ENCODE results near the gene S100A10.

S100A10 gene

GRCh38 chr1:151960780-151961513 is 32.7 kb downstream of the S100A10 start:
- DNase-seq, result no peak

GRCh38 chr1:151958959-151959358 is 34.7 kb downstream of the S100A10 start:
- peak in 1 of 2 donors; percentile 39 for DNase-seq

GRCh38 chr1:151956957-151957497 is 36.6 kb downstream of the S100A10 start:
- no peak for DNase-seq

- no peak for DNase-seq
Measured at GRCh38 chr1:151953409-151954094, 40.1 kb downstream of the S100A10 start.

GRCh38 chr1:151952811-151953210 is 40.8 kb downstream of the S100A10 start:
- DNase-seq, result no peak

DNA sequence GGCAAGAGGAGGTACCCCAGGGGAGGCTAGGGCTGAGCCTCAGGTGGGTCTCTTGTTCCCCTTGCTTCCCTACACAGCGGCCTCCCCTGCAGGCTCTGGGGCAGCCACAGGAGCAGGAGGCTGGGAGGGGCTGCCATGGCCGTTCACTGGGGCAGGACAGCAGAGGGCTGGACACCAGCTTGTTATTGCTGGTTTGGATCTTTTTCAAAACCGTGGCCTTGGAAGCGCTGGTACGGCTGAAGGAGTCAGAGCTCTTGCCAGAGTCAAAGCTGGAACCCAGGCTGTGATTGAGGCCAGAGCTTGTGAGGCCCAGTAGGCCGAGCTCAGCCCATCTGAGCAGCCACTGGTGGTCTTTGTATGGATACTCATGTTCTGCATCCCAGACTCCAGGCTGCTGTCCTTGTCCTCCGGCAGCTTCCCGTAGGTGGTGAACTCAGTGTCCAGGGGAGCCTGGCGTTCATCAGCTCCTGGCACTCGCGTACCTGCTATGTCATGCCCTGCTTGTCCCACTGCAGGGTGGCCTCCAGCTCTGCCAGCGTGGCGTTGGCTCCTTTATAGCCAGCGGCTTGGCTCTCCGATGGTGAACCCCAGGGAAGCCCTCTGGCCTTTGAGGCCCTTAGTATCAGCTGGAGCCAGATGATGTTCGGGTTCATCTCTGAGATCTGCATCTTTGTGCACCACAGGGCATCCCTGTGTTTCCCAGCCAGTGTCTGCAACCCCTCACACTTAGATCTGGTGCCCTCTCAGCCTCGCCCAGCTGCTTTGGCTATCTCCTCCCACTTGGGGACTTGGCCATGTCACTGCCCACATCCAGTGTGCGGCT is 44.1 kb downstream of the S100A10 start:
- no peak for DNase-seq

DNA sequence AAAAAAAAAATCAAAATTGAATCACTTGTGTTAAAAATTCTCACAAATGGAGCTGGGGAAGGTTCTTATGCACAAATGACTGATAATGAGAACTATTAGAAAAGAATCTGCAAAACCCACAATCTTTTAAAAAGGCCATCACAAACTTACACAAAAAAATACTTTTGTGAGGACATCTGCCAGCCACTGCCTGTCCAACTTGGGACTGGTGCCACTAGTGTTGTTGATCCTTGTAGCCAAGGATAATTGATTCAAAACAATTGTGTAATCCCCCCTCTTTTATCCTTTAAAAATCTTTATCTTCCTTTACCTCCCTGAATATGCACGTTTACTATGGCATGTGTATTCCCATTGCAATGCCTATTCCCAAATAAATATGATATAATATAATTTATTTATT is 45.2 kb downstream of the S100A10 start:
- DNase-seq, result no peak

GRCh38 chr1:151947140-151947539 is 46.5 kb downstream of the S100A10 start:
- DNase-seq, result no peak

DNA sequence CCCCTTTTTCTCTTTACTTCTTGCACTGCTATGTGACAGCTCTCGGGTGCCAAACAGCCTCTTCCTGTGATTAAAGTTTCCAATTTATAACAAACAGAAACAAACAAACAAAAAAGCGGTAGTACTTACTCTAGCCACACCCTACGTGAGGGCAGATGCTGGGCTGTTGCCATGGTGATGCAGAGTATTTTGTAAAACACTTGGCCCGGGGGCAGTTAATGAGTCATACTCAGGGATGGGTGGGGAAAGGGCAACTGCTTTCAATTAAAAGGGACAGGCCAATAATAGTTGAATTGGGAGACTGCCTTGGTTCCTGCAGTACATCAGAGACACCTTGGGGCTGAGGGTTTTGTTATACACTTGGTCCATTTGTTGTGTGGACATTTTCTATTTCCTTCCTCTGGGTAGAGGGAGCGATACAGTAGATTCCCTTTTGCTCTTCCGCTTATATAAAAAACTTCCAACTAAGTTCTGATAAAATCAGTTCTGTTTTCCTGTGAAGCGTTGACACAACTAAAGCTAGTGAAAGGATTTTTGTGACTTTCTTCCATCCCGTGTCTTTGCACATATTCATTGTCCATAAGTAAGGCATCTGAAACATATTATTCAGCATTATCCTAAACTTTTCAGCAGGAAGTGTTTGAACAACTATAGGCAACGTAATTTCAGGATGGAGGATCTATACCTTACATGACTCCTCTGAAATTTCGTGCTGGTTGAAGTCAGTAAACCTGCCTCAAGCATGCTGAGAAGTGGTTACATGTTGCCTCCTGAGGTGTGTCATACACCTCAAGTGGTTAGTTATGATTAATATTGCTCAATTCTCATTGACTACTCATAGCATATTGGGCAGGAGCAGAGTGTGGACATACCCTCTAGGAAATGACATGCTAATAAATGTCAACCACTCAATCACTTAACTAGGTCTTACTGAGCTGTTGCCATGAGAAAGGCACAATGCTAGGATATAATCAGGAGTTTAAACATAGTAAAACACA is 47.6 kb downstream of the S100A10 start:
- DNase-seq, result peak; percentile 98 to 99

- no peak for DNase-seq
Measured at GRCh38 chr1:151944857-151945575, 48.6 kb downstream of the S100A10 start.

- peak; percentile 66 to 87 for DNase-seq
Measured at GRCh38 chr1:151944126-151944856, 49.4 kb downstream of the S100A10 start.

DNA sequence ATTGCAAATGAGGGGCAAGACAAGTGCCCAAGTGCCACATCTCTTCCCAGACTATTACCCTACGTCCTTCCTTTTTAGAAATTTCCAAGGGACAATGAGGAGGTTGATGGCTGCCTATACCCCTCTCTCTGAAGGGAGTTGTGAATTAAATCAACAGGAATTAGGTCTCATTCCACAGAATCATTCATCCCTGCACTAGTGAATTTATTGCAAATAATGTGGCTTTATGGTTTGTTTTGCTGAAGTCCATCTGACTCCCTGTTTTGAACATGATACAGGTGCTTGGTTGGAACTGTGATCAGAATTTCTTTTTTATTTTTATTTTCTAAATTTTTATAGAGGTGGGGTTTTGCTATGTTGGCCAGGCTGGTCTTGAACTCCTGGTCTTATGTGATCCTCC is 50.1 kb downstream of the S100A10 start:
- DNase-seq, result no peak

- DNase-seq, result no peak
Measured at GRCh38 chr1:151942882-151943281, 50.8 kb downstream of the S100A10 start.

GRCh38 chr1:151940541-151940940 is 53.1 kb downstream of the S100A10 start:
- peak; percentile 15 to 25 for DNase-seq

- DNase-seq, result peak; percentile 49 to 81
Measured at GRCh38 chr1:151939779-151940178, 53.9 kb downstream of the S100A10 start.

DNA sequence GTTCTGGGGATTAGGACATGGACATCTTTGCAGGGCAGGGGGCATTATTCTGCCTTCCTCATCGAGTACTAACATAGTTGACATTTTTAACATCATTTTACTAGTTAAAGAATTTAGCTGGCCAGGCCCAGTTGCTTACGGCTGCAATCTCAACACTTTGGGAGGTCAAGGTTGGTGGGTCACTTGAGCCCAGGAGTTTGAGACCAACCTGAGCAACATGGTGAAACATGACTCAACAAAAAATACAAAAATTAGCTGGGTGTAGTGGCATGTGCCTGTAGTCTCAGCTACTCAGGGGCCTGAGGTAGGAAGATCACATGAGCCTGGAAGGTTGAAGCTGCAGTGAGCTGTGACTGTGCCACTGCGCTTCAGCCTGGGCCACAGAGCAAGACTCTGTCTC is 54.5 kb downstream of the S100A10 start:
- no peak for DNase-seq

DNA sequence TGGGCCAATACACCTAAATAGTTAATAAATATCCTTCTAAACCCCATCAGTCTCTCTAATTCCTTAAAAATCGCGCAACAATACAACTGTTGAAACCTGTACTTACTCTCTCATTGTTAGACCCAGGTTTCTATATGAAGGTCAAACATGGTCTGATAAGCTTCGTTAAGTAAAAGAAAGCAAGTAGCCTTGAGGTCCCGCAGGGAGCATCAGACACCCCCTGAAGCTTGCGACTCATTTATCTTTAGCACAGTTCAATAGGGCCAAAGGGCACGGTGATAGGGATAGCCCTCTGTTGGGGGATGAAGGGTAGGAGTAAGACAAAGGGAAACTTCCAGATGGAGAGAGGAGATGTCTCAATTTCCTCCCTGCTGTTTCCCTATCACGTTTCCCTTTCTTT is 57.0 kb downstream of the S100A10 start:
- DNase-seq, result no peak

GRCh38 chr1:151935894-151936602 is 57.6 kb downstream of the S100A10 start:
- DNase-seq, result no peak

GRCh38 chr1:151935154-151935553 is 58.5 kb downstream of the S100A10 start:
- DNase-seq, result no peak

GRCh38 chr1:151934048-151934493 is 59.6 kb downstream of the S100A10 start:
- DNase-seq, result peak; percentile 75 to 81

Measured in inflammatory macrophage (primary cell).